Liver (tissue), 9 donors: ENCODE data around the gene HSPA8. TPM values are rescaled to one million over a fixed set of nuclear protein-coding genes. Genes with fewer than 3 reads are reported as not detected.

Experiments used
- DNase-seq: peaks from one replicate; pipeline ENCODE4 v3.0.0-alpha.2; 2017; ENCODE audit warnings: low spot score
- H3K27ac ChIP-seq, 2 donors: one replicate each; pipeline ENCODE4 v1.7.0; 2013; ENCODE audit warnings: inconsistent platforms in 2 of 2, low read length in 2 of 2, control low read depth in 1 of 2, low read depth in 1 of 2, mild to moderate bottlenecking in 1 of 2
- H3K27me3 ChIP-seq, 4 donors: one replicate each; pipeline versions ENCODE4 v1.6.1 to v1.7.0; 2013; ENCODE audit warnings: low read length in 3 of 4, inconsistent platforms in 1 of 4, mild to moderate bottlenecking in 1 of 4, moderate library complexity in 1 of 4; ENCODE audit not compliant: control insufficient read depth in 4 of 4, insufficient read depth in 4 of 4
- H3K36me3 ChIP-seq, 4 donors: one replicate each; pipeline versions ENCODE4 v1.6.1 to v1.7.0; 2013; ENCODE audit warnings: low read length in 3 of 4, mild to moderate bottlenecking in 3 of 4, low read depth in 1 of 4, moderate library complexity in 1 of 4; ENCODE audit not compliant: control insufficient read depth in 4 of 4, insufficient read depth in 3 of 4
- H3K4me1 ChIP-seq, 4 donors: one replicate each; pipeline versions ENCODE4 v1.6.1 to v1.7.0; 2013; ENCODE audit warnings: low read length in 3 of 4, mild to moderate bottlenecking in 3 of 4, moderate library complexity in 1 of 4; ENCODE audit not compliant: control insufficient read depth in 4 of 4, insufficient read depth in 4 of 4
- H3K4me3 ChIP-seq, 3 donors: one replicate each; pipeline versions ENCODE4 v1.6.1 to v1.7.0; 2013; ENCODE audit warnings: low read length in 3 of 3, control low read depth in 1 of 3, low read depth in 1 of 3, mild to moderate bottlenecking in 1 of 3
- H3K9ac ChIP-seq, 2 donors: one replicate each; pipeline ENCODE4 v1.7.0; 2013; ENCODE audit warnings: low read length in 2 of 2, mild to moderate bottlenecking in 2 of 2, moderate library complexity in 2 of 2, control low read depth in 1 of 2, low read depth in 1 of 2
- H3K9me3 ChIP-seq, 4 donors: one replicate each; pipeline versions ENCODE4 v1.6.1 to v1.7.0; 2013; ENCODE audit warnings: low read length in 3 of 4; ENCODE audit not compliant: control insufficient read depth in 4 of 4
- ATF3 ChIP-seq: IDR thresholded peaks from 2 replicates; pipeline ENCODE4 v1.6.1; 2016; ENCODE audit warnings: antibody characterized with exemption
- CTCF ChIP-seq: fragments of 150-350 bp; IDR thresholded peaks from 2 replicates; pipeline ENCODE4 v1.5.1; 2017; ENCODE audit warnings: improper control_type of control experiment, low read depth, low read length; ENCODE audit not compliant: missing input control
- FOXA1 ChIP-seq: IDR thresholded peaks from 2 replicates; pipeline ENCODE4 v1.6.1; 2016; ENCODE audit warnings: antibody characterized with exemption
- GABPA ChIP-seq, 2 donors: IDR thresholded peaks in 1 of 2; conservative IDR thresholded peaks in 1 of 2; 2 replicates each; pipeline ENCODE4 v1.6.1; 2016; ENCODE audit warnings: antibody characterized with exemption in 2 of 2, mild to moderate bottlenecking in 1 of 2, moderate library complexity in 1 of 2
- HNF4A ChIP-seq, 2 donors: conservative IDR thresholded peaks; 2 replicates each; pipeline ENCODE4 v1.6.1; 2016; ENCODE audit warnings: antibody characterized with exemption in 2 of 2, mild to moderate bottlenecking in 2 of 2
- JUND ChIP-seq, 2 donors: IDR thresholded peaks; 2 replicates each; pipeline ENCODE4 v1.6.1; 2016; ENCODE audit warnings: antibody characterized with exemption in 2 of 2
- RAD21 ChIP-seq, 2 donors: IDR thresholded peaks; 2 replicates each; pipeline ENCODE4 v1.6.1; 2016; ENCODE audit warnings: antibody characterized with exemption in 2 of 2, mild to moderate bottlenecking in 2 of 2
- REST ChIP-seq: IDR thresholded peaks from 2 replicates; pipeline ENCODE4 v1.6.1; 2016; ENCODE audit warnings: antibody characterized with exemption, mild to moderate bottlenecking
- RXRA ChIP-seq, 2 donors: IDR thresholded peaks; 2 replicates each; pipeline ENCODE4 v1.6.1; 2017 to 2018; ENCODE audit warnings: antibody characterized with exemption in 2 of 2, mild to moderate bottlenecking in 1 of 2
- SP1 ChIP-seq: IDR thresholded peaks from 2 replicates; pipeline ENCODE4 v1.6.1; 2018; ENCODE audit warnings: antibody characterized with exemption, mild to moderate bottlenecking
- TAF1 ChIP-seq: conservative IDR thresholded peaks from 2 replicates; pipeline ENCODE4 v1.6.1; 2016; ENCODE audit warnings: antibody characterized with exemption, mild to moderate bottlenecking
- ZBTB33 ChIP-seq: IDR thresholded peaks from 2 replicates; pipeline ENCODE4 v1.6.1; 2016; ENCODE audit warnings: antibody characterized with exemption
- WGBS: extraction: QIAGEN DNeasy Blood & Tissue Kit; methylation state at CpG from one replicate; pipeline ENCODE4 v1.1.7; 2013; 5-methylcytosine and 5-hydroxymethylcytosine counted together
- polyA plus RNA-seq, 2 donors: library from polyadenylated mRNA; stranded (reverse) in 1 of 2; unstranded in 1 of 2; fragments of 200-250 nt in 1 of 2; fragments of >200 nt in 1 of 2; fragmentation: Nextera tagmentation in 1 of 2; extraction: Ambion mirVana in 1 of 2; gene quantifications; one replicate each; pipeline versions ENCODE4 v1.2.1 to v1.2.3, GENCODE V29; 2013 to 2015
- total RNA-seq, 2 donors: library from RNA; depleted of rRNA; stranded (reverse); fragments of >200 nt; gene quantifications; one replicate each; pipeline ENCODE4 v1.2.3, GENCODE V29; 2014
- donor health status: healthy.
- donor health status: healthy.
- donor health status: healthy.
- donor health status: healthy.
- donor health status: healthy.

The HSPA8 gene
- total and polyA plus RNA-seq, 4 donors = 215 to 1,445 (median 972) TPM

- TF ChIP-seq FOXA1 (no peak), ZBTB33 (no peak)
Measured at GRCh38 chr11:123104697-123105096, 42.8 kb upstream of the HSPA8 start (continued).

- Histone ChIP-seq H3K36me3 (no peaks in the 10 kb centered on the region), H3K27me3 (peaks cover 0 to 2% (median 0%) of the 10 kb centered on the region in 4 donors), H3K4me3 (no peak overlapping the region), H3K9ac (peak overlapping the region in 1 of 2 donors; percentile 39), H3K4me1 (no peaks in the 10 kb centered on the region), H3K27ac (no peak overlapping the region), H3K9me3 (no peaks in the 10 kb centered on the region)
- peak; percentile 18 for TF ChIP-seq SP1
- peak; percentile 61 for TF ChIP-seq CTCF
- peak; percentile 76 to 81 for TF ChIP-seq RAD21 (IDR thresholded peaks at IDR 0.05)
- no peak for TF ChIP-seq REST
- no peak for TF ChIP-seq JUND (IDR thresholded peaks at IDR 0.05)
- TF ChIP-seq RXRA (IDR thresholded peaks at IDR 0.05) = peak; percentile 31 to 33
- no peak for TF ChIP-seq GABPA (IDR thresholded peaks at IDR 0.05 in 1 of 2, conservative IDR thresholded peaks at IDR 0.05 in 1 of 2)
- WGBS = 64% methylated on average over 8 of the region's 8 CpGs
- DNase-seq = no peak
Measured at GRCh38 chr11:123103326-123103980, 41.5 kb upstream of the HSPA8 start.

GRCh38 chr11:123100379-123101085 lies 38.6 kb upstream of the HSPA8 start:
- H3K36me3 ChIP-seq = no peaks in the 10 kb centered on the region
- 76% methylated on average over 7 of the region's 7 CpGs for WGBS
- peaks cover 0 to 3% (median 0%) of the 10 kb centered on the region in 4 donors for H3K27me3 ChIP-seq
- no peak overlapping the region for H3K9ac ChIP-seq
- no peaks in the 10 kb centered on the region for H3K9me3 ChIP-seq
- TF ChIP-seq RAD21 (IDR thresholded peaks at IDR 0.05) = no peak
- no peak for TF ChIP-seq CTCF
- no peak for TF ChIP-seq HNF4A (conservative IDR thresholded peaks at IDR 0.05)
- TF ChIP-seq TAF1 = no peak
- TF ChIP-seq ATF3 = no peak
- no peak for DNase-seq
- H3K27ac ChIP-seq = peak overlapping the region in 1 of 2 donors; percentile 25
- no peaks in the 10 kb centered on the region for H3K4me1 ChIP-seq
- no peak overlapping the region for H3K4me3 ChIP-seq
